DMS53 treated with DMSO at 0.1 percent for 48 hours (cell line): ENCODE measurements around the gene DROSHA.
"Not testable (repeated sequence)": the region's sequence is repeated elsewhere in the genome, so short reads cannot be mapped to it uniquely, and the experiment has no call there.

ENCODE experiments used
- DNase-seq: peaks from one replicate; lab custom pipeline; 2025; ENCODE audit not compliant: unreplicated experiment; lab: John Stamatoyannopoulos, UW

The DROSHA gene, protein sequence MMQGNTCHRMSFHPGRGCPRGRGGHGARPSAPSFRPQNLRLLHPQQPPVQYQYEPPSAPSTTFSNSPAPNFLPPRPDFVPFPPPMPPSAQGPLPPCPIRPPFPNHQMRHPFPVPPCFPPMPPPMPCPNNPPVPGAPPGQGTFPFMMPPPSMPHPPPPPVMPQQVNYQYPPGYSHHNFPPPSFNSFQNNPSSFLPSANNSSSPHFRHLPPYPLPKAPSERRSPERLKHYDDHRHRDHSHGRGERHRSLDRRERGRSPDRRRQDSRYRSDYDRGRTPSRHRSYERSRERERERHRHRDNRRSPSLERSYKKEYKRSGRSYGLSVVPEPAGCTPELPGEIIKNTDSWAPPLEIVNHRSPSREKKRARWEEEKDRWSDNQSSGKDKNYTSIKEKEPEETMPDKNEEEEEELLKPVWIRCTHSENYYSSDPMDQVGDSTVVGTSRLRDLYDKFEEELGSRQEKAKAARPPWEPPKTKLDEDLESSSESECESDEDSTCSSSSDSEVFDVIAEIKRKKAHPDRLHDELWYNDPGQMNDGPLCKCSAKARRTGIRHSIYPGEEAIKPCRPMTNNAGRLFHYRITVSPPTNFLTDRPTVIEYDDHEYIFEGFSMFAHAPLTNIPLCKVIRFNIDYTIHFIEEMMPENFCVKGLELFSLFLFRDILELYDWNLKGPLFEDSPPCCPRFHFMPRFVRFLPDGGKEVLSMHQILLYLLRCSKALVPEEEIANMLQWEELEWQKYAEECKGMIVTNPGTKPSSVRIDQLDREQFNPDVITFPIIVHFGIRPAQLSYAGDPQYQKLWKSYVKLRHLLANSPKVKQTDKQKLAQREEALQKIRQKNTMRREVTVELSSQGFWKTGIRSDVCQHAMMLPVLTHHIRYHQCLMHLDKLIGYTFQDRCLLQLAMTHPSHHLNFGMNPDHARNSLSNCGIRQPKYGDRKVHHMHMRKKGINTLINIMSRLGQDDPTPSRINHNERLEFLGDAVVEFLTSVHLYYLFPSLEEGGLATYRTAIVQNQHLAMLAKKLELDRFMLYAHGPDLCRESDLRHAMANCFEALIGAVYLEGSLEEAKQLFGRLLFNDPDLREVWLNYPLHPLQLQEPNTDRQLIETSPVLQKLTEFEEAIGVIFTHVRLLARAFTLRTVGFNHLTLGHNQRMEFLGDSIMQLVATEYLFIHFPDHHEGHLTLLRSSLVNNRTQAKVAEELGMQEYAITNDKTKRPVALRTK (N-terminal part only)

DNA sequence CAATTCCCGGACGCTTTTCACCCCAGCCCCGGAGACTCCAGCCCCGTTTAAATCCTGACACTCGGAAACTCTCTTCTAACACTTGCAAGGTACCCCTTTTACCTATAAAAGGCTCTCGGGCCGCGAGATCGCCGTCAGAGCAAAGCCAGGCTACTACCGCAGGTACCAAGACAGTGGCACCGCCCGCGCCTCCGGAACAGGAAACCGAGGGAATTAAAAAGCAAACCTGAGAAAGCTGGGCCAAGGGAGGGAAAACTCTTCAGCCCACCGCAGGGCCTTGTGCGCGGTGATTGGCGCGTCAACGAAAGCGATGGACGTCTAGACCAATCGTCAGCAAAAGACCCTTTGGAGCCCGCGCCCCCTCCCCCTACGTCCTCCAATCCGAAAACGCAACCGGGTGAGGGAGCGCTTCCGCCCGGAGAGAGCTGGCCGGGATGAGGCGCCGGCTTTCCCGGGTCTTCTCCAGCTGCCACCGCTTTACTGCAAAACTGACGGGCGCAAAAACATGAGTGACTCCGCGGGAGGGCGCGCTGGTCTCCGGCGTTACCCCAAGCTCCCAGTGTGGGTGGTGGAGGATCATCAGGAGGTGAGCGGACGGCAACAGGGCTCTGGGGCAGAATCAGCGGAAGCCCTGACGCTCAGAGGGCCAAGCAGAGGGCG lies at the start of gene DROSHA, which contains the start of gene C5orf22:
Gene DROSHA (minus strand): TSS at position 206 of the 660 bp plus-strand sequence. CDS start 3,034 bp downstream, outside the sequence.
Gene C5orf22 (plus strand): TSS at position 414 of the 660 bp plus-strand sequence. CDS start 92 bp downstream, at position 506.
- peak; percentile 88 for DNase-seq

DNA sequence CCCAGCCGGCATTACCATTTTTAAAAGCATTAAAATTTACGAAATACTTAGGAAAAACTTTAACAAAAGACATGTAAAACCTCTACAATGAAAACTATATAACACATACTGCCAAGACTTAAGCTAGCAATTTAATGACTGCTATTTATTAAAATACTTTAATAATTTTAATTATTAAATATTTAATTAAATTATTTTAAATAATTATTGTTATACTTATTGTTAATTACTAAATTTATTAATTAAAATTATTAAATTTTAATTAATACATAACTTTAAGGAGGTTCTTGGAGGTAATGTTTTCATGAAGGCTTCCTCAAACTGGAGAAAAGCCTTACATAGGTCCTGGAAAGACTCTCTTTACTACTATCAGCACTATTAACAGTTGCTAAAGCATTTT lies 47.7 kb upstream of the DROSHA start:
- no peak for DNase-seq

DNA sequence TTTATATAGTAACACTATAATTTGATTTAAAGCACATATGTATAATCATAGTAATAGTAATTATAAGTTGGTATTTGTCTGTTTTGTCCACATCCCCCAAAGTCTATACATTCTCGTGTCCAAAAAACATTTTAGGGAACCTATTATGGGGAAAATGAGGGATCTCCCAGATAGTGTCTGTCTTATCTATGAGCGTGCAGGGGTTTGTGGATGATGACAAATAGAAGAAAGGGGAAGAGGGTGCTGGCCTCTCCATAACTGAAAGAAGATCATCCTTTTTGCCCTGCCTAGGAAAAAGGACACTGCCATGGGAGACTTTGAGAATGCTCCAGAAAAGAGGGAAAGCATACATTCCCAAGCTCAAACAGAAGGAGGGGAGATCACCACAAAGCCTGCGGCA lies 45.5 kb upstream of the DROSHA start:
- no peak for DNase-seq

DNA sequence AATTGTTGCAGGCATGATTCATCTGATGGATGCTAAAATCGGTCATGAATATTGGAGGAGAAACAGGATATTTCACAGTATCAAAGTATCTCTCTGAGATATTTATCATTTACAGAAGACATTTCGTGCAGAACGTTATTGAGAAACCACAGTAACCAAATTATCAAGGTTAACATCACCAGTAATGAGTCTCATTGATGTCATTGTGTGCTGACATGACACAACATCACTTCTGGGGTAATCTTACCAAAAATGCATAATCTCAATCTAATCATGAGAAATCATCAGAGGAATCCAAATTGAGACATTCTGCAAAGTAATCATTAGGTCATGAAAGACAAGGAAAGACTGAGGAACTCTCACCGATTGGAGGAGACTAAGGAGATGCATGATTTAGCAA lies 42.9 kb upstream of the DROSHA start:
- DNase-seq, result no peak

DNA sequence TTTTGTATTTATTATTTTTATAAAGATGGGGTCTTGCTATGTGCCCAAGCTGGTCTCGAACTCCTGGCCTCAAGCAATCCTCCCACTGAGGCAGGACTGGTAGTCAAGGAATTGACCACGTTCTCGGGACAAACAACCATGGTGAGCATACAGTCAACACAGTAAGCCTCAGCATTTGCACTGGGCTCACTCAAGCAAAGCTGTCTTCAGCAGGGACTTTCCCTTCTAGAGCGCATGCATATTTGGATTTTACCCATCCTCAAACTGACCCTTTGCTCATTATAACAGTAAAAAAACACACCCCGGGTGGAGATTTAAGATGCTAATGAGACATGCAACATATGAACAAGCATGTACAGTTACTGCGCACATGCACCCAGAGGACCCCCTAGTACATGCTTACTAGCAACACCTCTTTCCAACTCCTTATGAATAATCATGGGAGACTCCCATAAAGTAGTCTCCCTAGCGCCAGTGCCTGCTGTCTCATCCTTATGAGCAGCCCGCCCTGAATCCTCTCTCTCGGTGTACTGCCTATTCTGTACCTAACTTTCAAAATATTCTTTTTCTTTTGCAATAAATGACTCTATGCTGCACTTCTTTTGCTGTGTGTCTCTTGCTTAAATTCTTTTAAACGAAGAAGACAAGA lies 41.7 kb upstream of the DROSHA start:
- no peak for DNase-seq

DNA sequence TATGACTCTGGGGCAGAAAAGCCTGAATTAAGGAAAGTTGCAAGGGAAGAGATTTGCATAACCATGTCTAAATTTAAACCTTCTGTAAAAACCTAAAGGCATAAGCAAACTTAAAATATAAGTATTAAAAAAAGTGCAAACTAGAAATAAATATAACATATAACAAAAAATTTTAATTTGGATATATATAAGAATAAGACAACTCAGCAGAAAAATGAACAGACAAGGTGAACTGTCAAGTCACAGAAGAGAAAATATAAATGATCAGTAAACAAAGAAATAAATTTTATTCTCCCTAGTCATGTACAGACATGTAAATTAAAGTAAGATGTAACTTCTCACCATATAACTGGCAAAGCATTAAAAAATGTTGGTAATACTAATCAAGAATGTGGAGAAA lies 37.2 kb upstream of the DROSHA start:
- DNase-seq, result no peak

DNA sequence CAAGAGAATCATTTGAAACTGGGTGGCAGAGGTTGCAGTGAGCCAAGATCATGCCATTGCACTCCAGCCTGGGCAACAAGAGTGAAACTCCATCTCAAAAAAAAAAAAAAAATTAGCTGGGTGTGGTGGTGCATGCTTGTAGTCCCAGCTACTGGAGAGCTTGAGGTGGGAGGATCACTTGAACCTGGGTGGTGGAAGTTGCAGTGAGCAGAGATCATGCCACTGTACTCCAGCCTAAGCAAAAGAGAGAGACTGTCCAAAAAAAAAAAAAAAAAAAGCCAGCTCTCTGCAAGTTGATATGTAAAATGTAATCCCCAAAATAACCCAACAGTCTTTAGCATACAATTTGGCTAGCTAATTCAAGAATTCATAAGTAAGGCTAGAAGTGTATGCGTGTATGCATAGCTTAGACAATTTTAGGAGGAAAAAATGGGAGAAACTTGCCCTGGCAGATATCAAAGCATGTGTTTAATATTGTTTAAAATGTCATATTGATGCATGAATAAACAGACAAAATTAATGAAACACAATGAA lies 36.5 kb upstream of the DROSHA start:
- no peak for DNase-seq

DNA sequence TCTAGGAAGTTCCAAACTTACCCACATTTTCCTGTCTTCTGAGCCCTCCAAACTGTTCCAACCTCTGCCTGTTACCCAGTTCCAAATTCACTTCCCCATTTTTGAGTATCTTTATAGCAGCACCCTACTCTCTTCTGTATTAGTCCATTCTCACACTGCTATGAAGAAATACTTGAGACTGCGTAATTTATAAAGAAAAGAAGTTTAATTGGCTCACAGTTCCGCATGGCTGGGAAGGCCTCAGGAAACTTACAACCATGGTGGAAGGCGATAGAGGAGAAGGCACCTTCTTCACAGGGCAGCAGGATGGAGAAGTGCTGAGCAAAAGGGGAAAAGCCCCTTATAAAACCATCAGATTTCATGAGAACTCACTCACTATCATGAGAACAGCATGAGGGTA lies 34.5 kb upstream of the DROSHA start:
- not testable (repeated sequence) for DNase-seq

DNA sequence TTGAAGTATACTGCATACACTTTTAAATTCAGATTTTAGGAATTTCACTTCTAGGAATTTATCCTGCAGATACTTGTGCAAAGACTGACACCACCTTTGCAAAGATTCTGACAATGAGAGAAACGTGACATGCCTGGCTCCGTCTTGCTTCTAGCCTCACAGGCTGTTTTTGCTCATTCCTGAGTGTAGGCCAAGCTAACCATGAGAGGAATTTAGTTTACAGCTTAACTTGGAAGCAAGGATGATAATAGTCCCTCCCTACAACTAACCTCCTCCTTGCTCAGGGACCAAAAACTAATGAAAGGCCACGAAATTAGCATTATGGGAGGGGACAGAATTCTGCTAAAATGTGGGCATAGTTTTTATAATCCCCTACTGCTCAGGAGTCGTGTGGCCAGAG lies 31.3 kb upstream of the DROSHA start:
- DNase-seq, result no peak

DNA sequence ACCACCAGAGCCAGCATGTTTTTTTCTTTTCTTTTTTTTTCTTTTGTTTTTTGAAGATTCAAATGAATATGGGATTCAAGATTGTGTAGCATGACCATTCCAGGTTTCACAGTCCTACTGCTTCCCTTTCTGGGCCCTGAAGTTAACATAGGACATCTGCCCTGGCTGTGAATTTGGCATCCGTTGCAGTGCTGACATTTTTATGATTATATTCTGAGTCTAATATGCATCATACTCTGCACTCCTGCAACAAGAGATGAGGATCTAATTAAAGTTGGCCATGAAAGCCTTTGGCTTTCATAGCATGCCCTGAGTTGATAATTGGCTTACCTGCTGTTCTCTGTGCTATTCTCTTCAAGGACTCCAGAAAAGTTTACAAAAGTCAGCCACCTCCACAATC lies 30.1 kb upstream of the DROSHA start:
- no peak for DNase-seq

DNA sequence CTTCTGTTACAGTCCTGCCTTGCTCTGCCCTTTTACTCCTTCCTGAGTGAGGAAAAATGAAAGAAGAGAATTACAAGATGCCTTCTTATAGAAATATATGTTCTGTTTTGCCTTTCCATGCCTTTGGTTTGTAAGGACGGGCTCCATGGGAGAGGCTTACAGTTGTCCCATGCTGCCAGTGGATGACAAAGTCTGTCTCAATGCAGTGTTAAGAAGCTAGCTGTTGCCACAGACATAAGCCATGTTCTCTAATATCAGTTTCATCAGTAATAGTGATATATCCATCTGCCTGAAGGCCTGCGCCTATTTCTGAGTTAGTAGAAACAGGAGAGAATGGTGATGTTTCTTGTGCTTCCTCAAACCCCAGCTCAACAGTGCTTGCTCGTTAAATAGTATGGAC lies 28.0 kb upstream of the DROSHA start:
- DNase-seq, result no peak

DNA sequence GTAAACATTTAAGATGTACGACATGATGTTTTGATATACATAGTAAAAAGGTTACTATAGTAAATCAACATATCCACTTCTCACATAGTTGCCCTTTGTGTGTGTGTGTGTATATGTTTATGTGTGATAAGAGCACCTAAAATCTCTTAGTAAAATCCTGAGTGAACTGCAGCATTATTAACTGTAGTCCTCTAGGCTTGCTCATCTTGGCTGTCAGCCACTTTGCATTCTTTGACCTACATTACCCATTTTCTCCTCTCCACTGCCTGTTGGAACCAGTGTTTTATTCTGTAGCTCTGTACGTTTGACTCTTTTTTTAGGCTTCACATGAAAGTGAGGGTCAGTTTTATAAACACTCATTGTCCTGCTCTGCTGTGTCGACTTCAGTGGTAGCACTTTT lies 24.6 kb upstream of the DROSHA start:
- no peak for DNase-seq

DNA sequence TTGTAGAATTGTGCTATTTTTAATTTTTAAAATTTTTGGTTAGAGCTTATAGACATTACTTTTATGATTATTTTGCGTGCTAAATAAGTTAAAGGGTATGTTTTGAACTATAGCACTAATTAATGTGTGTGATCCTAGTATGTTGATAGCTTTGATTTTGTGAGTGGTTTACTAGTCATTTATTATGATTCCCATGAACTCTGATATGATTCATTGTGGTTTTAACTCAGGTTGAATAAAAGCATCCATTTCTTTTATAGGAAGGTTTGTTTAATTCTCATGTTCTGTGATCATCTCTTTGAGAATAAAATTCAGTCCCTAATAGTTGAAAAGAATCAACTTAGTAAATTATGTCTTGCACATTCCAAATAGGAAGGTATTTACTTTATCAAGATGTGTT lies 22.7 kb upstream of the DROSHA start:
- no peak for DNase-seq

DNA sequence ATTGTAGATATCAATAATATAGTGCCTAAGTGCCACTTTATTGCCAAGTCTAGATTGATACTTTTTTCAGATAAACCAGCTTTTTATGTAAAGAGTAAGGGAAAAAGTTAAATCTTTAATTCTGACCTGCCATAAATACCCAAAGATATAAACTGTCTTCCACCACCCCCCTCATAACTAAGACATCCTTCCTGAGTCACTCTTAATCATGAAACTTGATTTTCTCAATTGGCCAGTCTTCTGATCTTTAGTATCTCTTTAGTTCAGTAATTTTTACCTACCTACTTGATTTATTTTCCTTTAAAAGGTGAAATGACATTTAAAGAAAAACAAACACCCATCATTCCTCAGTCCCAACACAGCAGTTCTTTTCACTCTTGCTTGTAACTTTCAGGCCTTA lies 22.0 kb upstream of the DROSHA start:
- DNase-seq, result no peak

DNA sequence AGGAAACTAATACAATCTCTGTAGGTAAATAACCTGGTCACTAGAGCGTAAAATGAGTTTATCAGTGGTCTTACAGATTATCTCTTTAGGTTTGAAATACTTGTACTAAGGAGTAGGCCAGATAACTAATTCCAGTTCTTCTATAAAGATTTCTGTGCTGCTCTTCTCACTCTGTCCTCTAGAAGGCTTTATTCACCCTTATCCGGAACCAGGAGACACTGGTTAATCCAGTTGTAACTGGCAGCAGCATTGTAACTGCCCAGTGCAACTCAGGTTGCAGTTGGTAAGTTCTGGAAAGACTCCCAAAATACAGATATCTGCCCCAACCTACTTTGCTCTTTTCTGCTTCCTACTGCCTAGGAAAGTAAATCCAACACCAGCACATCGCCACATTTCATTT lies 20.0 kb upstream of the DROSHA start:
- no peak for DNase-seq

DNA sequence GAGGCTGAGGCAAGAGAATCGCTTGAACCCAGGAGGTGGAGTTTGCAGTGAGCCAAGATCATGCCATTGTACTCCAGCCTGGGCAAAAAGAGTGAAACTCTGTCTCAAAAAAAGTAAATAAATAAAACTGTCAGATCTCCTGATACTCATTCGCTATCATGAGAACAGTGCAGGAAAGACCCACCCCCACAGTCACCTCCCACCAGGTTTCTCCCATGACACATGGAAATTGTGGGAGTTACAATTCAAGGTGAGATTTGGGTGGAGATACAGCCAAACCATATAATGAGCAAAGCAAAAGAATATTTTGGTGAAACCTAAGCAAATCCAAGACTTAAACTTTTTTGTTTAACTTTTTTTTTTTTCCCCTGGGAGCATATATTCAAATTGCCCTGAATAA lies 17.2 kb upstream of the DROSHA start:
- DNase-seq, result not testable (repeated sequence)

DNA sequence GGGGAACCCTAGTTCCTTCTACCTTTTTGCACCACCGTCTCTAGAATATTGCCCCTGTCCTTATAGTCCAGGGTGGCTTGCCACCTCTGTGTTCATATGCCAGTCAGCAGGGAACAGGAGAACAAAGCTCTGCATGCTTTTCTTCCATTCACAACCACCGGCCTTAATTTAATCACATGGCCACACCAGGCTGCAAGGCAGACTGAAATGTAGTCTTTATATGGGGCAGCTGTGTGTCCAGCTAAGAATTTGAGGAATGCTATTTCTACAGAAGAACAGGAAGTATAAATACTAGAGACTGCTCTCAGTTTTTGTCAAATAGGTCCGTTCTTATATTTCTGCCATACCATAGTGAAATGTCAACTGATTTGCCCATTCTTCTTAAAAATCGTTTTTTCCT lies 6.0 kb upstream of the DROSHA start:
- no peak for DNase-seq

DNA sequence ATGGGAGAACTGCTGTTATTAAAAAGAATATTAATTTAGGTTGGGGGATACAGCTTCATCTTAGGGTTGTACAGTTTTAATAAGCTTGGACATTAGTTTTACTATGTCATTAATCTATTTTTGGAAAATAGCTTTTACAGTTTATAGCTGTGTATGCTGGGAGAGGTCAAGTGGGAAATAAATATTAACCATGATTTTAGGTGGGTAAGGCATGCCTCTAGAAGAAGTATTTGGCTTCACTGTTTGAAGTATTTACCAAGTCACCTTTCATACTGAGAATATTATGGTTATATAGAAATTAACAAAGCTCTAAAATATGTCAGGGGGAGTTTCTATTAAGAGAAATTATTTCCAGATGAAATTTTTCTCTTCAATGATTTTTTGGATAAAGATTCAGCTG lies 5.5 kb upstream of the DROSHA start:
- no peak for DNase-seq

DNA sequence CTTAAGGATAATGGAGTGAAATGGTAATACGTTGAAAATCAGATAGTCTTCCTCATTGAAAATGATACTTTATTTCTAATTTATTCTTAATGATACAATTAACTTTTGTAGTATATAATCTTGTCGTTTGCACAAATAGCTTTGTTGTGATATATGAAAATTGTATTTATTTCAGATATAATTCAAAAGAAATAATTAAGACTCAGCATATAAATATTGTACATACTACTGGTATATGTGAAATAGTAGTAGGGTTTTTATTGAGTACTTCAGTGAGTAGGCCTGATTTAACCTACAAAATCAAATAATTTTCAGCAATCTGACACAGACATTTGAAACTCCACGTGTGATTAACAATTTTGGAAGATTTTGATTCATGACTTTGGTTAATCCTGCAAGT lies 5.0 kb upstream of the DROSHA start:
- no peak for DNase-seq

DNA sequence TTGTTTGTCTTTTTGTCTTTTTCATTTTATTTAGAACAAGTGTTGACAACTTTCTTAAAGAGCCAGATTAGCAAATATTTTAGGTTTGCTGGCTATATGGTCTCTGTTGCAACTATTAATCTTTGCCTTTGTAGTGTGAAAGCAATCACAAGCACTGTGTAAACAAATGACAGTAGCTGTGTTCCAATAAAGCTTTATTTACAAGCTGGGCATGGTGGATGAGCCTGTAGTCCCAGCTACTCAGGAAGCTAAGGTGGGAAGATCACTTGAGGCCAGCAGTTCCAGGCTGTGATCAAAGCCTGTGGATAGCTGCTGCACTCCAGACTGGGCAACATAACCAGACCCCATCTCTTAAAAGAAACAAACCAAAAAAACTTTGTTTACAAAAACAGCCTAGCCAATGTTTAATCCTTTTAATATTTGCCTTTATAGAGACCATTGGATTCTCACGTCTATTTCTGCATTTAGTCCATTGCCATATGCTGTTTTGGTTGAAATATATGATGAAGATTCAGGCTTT lies 2.7 kb upstream of the DROSHA start:
- no peak for DNase-seq
